Suprapubic skin (tissue), 4 donors: ENCODE results near the gene PKM. TPM values are rescaled to one million over a fixed set of nuclear protein-coding genes. Genes with fewer than 3 reads are reported as not detected.

Experiments
- DNase-seq, 2 donors: peaks; one replicate each; pipeline ENCODE4 v3.0.0-alpha.2; 2019; ENCODE audit warnings: low spot score in 2 of 2
- H3K27ac ChIP-seq: fragments of 200-600 bp; sonication (generic); one replicate; pipeline ENCODE4 v1.5.1; 2019
- H3K27me3 ChIP-seq: fragments of 200-600 bp; sonication (generic); one replicate; pipeline ENCODE4 v1.5.1; 2019
- H3K36me3 ChIP-seq: fragments of 200-600 bp; sonication (generic); one replicate; pipeline ENCODE4 v1.5.1; 2019
- H3K4me1 ChIP-seq: fragments of 200-600 bp; sonication (generic); one replicate; pipeline ENCODE4 v1.5.1; 2019
- H3K4me3 ChIP-seq: fragments of 200-600 bp; sonication (generic); one replicate; pipeline ENCODE4 v1.5.1; 2019; ENCODE audit warnings: mild to moderate bottlenecking
- H3K9me3 ChIP-seq: fragments of 200-600 bp; sonication (generic); one replicate; pipeline ENCODE4 v1.5.1; 2019
- CTCF ChIP-seq, 2 donors: fragments of 200-600 bp in 1 of 2; fragments of 450-650 bp in 1 of 2; sonication (generic) in 1 of 2; IDR thresholded peaks; one replicate each; pipeline ENCODE4 v1.5.1; 2016 to 2019; ENCODE audit warnings: antibody characterized with exemption in 2 of 2, mild to moderate bottlenecking in 1 of 2, moderate library complexity in 1 of 2
- EP300 ChIP-seq: sonication (generic); formaldehyde crosslinking; IDR thresholded peaks from one replicate; pipeline ENCODE4 v1.6.1; 2017; ENCODE audit warnings: antibody characterized with exemption
- POLR2A ChIP-seq, 2 donors: fragments of 450-650 bp; IDR thresholded peaks; one replicate each; pipeline ENCODE4 v1.6.1; 2017; ENCODE audit warnings: antibody characterized with exemption in 2 of 2, mild to moderate bottlenecking in 2 of 2, moderate library complexity in 2 of 2
- POLR2AphosphoS5 ChIP-seq, 3 donors: sonication (generic); formaldehyde crosslinking; IDR thresholded peaks; one replicate each; pipeline ENCODE4 v1.6.1; 2017; ENCODE audit warnings: antibody characterized with exemption in 3 of 3
- WGBS: methylation state at CpG from one replicate; pipeline ENCODE4 v1.1.5; 2018; 5-methylcytosine and 5-hydroxymethylcytosine counted together
- total RNA-seq, 4 donors: library from RNA; depleted of rRNA; stranded (reverse); fragments of >200 nt; gene quantifications; one replicate each; pipeline ENCODE4 v1.1.0, GENCODE V29; 2016

PKM gene
- total RNA-seq, 4 donors from 2014 or later: 294 to 522 (median 411) TPM

GRCh38 chr15:72169236-72169920 lies 61.6 kb downstream of the PKM start:
- Histone ChIP-seq H3K9me3 (no peaks in the 10 kb centered on the region), H3K27me3 (no peaks in the 10 kb centered on the region), H3K4me3 (no peak overlapping the region), H3K36me3 (no peaks in the 10 kb centered on the region), H3K27ac (no peak overlapping the region), H3K4me1 (peaks cover 1% of the 10 kb centered on the region)
- TF ChIP-seq EP300: no peak
- TF ChIP-seq POLR2A (IDR thresholded peaks at IDR 0.05): no peak
- TF ChIP-seq POLR2AphosphoS5 (IDR thresholded peaks at IDR 0.05): no peak
- no peak for TF ChIP-seq CTCF (IDR thresholded peaks at IDR 0.05)
- no peak for DNase-seq
- 74% methylated on average over 8 of the region's 10 CpGs for WGBS

- H3K36me3 ChIP-seq: no peaks in the 10 kb centered on the region
- H3K4me1 ChIP-seq: no peaks in the 10 kb centered on the region
- H3K27me3 ChIP-seq: no peaks in the 10 kb centered on the region
- DNase-seq: no peak
- H3K4me3 ChIP-seq: no peak overlapping the region
- 100% methylated on average over 1 of the region's 4 CpGs for WGBS
- H3K9me3 ChIP-seq: no peaks in the 10 kb centered on the region
- H3K27ac ChIP-seq: no peak overlapping the region
- TF ChIP-seq POLR2A (IDR thresholded peaks at IDR 0.05): no peak
- no peak for TF ChIP-seq POLR2AphosphoS5 (IDR thresholded peaks at IDR 0.05)
- no peak for TF ChIP-seq EP300
- TF ChIP-seq CTCF (IDR thresholded peaks at IDR 0.05): no peak
Measured at GRCh38 chr15:72168808-72169190, 62.2 kb downstream of the PKM start.

- no peak for TF ChIP-seq EP300
- TF ChIP-seq CTCF (IDR thresholded peaks at IDR 0.05): no peak
- no peak for TF ChIP-seq POLR2AphosphoS5 (IDR thresholded peaks at IDR 0.05)
- no peak for TF ChIP-seq POLR2A (IDR thresholded peaks at IDR 0.05)
- Histone ChIP-seq H3K4me3 (no peak overlapping the region), H3K9me3 (no peaks in the 10 kb centered on the region), H3K27me3 (no peaks in the 10 kb centered on the region), H3K36me3 (no peaks in the 10 kb centered on the region), H3K4me1 (no peaks in the 10 kb centered on the region), H3K27ac (no peak overlapping the region)
- no peak for DNase-seq
- 52% methylated on average over 5 of the region's 7 CpGs for WGBS
Measured at GRCh38 chr15:72168131-72168807, 62.7 kb downstream of the PKM start.

- WGBS: no CpG with 5 or more reads among the region's 6 CpGs
- no peak for DNase-seq
- H3K27ac ChIP-seq: no peak overlapping the region
Measured at GRCh38 chr15:72167445-72167844, 63.5 kb downstream of the PKM start.

More at GRCh38 chr15:72167445-72167844, 63.5 kb downstream of the PKM start:
- Histone ChIP-seq H3K27me3 (no peaks in the 10 kb centered on the region), H3K36me3 (no peaks in the 10 kb centered on the region), H3K9me3 (no peaks in the 10 kb centered on the region), H3K4me1 (no peaks in the 10 kb centered on the region), H3K4me3 (no peak overlapping the region)
- TF ChIP-seq POLR2AphosphoS5 (IDR thresholded peaks at IDR 0.05) (no peak), CTCF (IDR thresholded peaks at IDR 0.05) (no peak), POLR2A (IDR thresholded peaks at IDR 0.05) (no peak), EP300 (no peak)
